CD4-positive, alpha-beta T cell treated with Interleukin-2 at 100 ng/mL for 4 hours (primary cell): ENCODE results near the gene HSPBP1.
"Not testable (repeated sequence)": the region's sequence is repeated elsewhere in the genome, so short reads cannot be mapped to it uniquely, and the experiment has no call there.

Source experiments
- DNase-seq: peaks from one replicate; pipeline ENCODE4 v3.0.0-alpha.2; 2020; ENCODE audit warnings: low spot score

The HSPBP1 gene

DNA sequence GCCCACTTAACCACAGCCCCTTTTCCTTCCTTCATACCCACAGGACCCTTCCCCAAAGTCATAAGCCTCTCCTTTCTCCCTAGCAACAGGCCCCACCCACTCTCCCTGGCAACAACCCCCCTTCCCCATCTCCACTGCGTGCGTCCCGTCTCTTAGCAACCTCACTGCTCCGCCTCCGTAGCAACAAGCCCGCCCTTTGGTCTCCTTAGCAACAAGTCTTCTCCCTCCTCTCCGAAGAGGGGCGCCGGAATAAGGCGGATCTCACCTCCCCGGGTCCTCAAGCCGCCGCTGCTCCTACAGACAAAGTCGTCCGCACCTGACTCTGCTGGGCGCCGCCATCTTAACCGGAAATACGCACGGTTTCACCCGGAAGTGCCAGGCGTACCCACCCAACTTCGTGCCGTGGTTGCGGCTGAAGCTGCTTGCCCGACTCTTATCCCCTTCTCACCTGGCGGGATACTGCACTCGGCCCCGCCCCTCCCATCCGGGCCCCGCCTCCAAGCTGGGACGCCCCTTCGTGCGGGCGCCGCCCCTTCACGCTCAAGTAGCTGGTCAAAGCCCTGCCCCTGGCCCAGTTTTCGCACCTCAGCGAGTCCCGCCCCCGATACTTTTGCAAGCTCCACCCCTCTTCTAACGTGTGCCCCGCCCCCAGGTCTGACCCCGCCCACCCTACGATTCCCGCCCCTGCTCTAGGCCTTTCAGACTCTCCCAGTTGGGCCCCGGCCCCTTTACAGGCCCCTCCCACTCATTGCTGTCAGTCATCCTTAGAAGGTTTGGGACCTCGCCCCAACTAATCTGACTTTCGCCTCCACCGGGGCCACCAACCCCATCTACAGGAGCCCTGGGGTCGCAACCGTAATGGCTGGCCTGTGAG lies at the start of gene HSPBP1:
Gene HSPBP1, minus strand, starts transcription at position 341 of the 874 bp plus-strand sequence. CDS start 502 bp downstream, outside the sequence.
- DNase-seq = peak; percentile 95

DNA sequence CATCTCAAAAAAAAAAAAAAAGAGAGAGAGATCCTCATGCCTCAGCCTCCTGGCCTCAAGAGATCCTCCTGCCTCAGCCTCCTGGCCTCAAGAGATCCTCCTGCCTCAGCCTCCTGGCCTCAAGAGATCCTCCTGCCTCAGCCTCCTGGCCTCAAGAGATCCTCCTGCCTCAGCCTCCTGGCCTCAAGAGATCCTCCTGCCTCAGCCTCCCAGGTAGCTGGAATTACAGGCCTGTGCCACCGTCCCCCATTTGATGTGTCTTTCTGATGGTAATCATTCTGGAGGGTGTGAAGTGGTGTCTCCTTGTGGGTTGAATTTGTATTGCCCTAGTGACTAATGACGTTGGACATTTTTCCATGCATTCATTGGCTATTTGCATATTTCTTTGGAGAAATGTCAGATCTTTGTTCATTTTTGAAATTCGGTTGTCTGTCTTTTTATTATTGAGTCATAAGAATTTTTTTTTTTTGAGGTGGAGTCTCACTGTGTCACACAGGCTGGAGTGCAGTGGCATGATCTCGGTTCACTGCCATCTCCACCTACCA lies 48.9 kb upstream of the HSPBP1 start:
- DNase-seq = not testable (repeated sequence)

DNA sequence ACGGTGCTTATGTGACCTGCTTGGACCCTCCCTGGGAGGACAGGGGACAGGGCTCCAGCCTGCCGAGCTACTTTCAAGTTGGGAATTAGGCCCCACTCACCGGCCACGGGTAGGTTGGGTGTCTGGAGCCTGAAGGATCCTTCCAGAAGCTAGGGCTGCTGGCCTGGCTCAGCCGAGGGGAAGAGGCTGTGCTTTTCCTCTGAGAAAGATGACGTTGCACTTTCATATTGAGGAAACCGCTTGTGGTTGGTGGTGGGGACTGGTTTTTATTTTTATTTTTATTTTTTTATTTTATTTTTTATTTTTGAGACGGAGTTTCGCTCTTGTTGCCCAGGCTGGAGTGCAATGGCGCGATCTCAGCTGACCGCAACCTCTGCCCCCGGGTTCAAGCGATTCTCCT lies 45.3 kb upstream of the HSPBP1 start, which contains the start of gene TMEM150B:
Gene TMEM150B, minus strand, starts transcription at position 170 of the 400 bp plus-strand sequence. CDS start 4,305 bp downstream, outside the sequence.
- no peak for DNase-seq

DNA sequence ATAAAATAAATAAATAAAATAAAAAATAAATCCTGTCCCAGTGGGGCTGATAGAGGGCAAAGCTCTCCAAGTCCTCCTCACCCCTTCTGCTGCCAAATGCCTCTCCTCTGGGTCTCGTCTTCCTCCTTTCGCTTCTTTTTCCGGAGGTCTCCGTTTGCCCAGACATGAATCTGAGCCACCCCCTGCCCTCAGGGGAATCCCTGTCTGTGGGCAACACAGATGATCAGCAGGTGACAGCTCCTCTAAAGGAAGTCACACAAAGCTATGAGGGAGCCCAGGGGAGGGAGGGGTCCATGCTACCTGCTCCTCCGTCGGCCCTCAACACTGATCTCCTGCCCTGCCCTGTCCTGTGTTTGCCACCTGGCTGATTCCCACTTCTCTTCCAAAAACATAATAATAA lies 44.8 kb upstream of the HSPBP1 start:
- DNase-seq = no peak

GRCh38 chr19:55322204-55322885 lies 42.4 kb upstream of the HSPBP1 start:
- DNase-seq = no peak

DNA sequence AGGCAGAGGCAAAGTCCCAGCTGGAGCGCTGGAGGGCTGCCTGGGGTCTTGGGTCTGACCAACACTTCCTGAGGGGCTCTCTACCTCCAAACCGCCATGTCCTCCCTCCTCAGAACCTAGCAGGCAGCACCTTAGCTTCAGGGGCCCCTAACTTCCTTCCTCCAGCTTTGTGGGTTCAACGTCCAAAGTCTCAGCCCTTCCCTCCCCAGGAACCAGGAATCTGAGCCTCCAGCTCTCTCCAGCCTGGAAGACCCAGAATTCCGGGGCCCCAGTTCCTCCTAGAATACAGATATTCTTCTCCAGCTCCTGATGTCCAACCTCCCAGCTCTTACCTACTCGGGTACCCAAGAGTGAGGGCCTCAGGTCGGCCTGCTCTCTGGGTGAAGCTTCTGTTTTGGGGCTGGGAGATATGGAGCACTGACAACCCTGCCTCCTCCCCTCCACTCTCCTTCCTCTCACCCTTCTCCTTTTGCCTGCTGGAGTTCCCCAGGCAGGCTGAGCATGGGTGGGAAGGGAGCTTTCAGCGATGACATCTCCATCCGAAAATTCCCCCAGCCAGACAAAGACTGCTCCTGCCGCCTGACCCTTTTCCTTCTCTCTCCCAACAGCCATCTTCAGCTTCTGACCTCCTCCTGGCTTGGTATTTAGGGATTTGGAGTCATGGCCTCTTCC lies 41.7 kb upstream of the HSPBP1 start:
- DNase-seq = no peak

- no peak for DNase-seq
Observed at GRCh38 chr19:55320844-55321419, 41.0 kb upstream of the HSPBP1 start.

DNA sequence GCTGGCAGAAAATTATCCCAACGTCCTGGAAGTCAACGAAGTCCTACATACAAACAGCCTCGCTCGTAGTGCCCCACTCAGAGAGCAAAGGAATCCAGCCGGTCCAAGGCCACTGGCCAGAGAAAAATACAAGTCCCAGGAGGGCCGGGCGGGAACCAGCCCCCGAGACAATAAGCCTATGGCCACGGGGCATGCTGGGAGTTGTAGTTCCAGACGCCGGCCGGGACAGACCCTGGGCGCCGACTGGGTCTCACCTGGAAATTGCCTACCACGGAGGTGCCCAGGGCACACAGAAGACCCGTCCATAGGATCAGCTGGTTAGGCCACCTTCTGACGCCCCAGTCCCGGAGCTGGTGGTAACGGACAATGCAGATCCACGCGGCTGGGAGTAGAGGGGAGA lies 39.9 kb upstream of the HSPBP1 start:
- DNase-seq = no peak

DNA sequence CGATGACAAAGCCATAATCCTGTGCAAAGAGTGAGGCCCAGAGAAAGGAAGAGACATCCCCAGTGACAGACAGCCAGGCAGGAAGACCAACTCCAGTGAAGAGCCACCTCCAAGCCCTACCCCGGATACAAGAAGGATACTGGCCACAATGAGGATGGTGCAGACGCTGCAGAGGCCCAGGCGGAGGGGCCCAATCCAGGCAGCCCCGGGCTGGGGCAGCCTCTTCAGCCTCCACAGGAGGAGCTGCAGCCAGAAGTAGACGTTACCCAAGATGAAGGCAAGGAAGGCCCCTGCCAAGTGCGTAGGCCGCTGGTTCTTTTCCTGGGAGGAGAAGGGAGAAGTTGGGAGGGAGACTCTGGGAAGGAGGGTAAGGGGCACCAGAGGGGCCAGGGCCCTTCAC lies 36.7 kb upstream of the HSPBP1 start:
- DNase-seq = no peak

- no peak for DNase-seq
Observed at GRCh38 chr19:55315956-55316525, 36.1 kb upstream of the HSPBP1 start.

- DNase-seq = no peak
Observed at GRCh38 chr19:55314396-55314795, 34.5 kb upstream of the HSPBP1 start.

DNA sequence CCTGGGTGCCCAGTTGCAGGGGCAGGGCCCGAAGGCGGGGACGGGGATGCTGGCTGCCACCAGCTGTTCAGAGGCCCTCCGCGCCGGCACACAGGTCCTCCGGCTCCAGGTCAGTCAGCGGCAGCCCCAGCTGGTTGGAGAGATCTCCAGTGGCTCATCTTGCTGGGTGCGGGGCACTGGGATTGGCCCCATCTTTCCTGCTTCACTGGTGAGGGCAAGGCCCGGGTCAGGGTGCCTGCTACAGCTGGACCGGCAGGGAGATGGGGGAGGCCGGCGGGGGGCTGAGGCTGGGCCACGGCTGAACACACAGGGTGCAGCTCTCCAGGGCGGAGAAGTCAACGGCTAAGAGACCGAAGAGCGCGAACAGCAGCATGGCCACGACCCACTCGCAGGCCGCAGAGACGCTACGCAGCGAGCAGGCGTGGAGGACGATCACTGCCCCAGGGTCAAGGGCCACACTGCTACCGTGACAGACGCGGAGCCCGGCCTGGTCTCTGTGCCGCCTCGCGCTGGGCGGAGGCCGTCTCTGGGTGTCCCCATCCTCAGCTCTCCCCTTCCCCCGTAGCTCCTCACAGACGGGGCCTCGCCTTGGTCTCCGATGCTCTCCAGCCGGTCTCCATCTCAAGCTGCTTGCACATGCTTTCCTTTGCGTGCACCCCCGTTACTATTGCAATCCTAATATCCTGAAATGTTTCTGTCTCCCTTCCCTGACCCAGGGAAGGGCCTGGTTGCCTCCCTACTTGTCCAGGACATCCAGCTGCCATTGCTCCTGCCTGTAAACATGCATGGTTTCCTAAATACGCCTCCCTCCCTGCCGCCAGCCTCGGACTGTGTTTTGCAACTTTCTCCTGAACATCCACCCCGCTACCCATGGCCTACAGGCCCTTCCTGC lies 33.0 kb upstream of the HSPBP1 start:
- DNase-seq = no peak

DNA sequence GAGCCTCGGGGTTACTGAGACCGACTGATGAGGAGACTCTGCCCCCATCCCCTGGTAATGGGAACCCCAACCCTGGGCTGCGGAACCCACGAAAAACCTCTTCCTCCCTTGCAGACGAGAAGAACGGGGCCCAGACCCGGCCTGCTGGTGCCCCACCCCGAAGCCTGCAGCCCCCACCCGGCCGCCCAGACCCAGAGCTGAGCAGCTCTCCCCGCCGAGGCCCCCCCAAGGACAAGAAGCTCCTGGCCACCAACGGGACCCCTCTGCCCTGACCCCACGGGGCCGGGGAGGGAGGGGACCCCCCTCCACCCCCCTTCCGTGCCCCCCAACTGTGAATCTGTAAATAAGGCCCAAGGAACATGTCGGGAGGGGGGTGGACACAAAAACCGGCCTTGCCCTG lies 31.9 kb upstream of the HSPBP1 start:
- DNase-seq = no peak

- no peak for DNase-seq
Observed at GRCh38 chr19:55311397-55311796, 31.5 kb upstream of the HSPBP1 start.

- no peak for DNase-seq
Observed at GRCh38 chr19:55310498-55310897, 30.6 kb upstream of the HSPBP1 start.

DNA sequence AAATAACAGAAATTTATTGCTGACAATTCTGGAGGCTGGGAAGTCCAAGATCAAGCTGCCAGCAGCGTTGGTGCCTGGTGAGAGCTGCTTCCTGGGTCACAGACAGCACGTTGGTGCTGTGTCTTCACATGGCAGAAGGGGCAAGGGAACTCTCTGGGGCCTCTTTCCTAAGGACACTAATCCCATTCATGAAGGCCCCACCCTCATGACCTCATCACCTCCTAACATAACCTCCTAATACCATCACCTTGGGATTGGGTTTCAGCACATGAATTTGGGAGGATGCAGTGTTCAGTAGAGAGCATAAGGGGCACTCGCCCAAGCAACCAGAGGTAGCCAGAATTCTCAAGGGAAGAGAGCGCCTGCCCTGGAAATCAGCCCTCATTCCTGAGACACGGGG lies 29.5 kb upstream of the HSPBP1 start:
- no peak for DNase-seq

- DNase-seq = no peak
Observed at GRCh38 chr19:55308281-55308680, 28.4 kb upstream of the HSPBP1 start.

- no peak for DNase-seq
Observed at GRCh38 chr19:55306712-55307111, 26.8 kb upstream of the HSPBP1 start.

DNA sequence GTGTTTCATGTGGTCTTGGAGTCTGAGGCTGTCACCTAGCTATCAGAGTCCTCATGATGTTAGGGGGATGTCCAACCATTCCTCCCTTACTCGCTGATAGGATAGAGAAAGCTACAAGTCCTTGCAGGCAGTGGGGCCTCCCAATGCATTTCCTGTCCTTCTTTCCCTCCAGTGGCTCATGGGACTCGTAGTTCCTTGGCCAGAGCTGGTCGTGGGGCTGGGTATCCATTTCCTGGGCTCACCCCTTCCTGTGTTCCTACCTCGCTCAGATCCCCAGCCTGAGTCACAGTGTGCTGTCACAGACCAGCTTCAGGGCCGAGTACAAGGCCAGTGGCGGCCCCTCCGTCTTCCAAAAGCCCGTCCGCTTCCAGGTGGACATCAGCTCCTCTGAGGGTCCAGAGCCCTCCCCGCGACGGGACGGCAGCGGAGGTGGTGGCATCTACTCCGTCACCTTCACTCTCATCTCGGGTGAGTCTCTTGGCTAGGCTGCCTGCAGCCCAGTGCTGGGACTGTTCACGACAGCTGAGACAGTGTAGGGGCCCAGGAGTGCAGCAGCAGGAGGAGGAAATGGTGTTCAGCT lies 26.2 kb upstream of the HSPBP1 start:
- no peak for DNase-seq

- peak; percentile 62 for DNase-seq
Observed at GRCh38 chr19:55305491-55305890, 25.6 kb upstream of the HSPBP1 start.
